Stomach (tissue), 9 donors: Measurements from ENCODE around the gene SFN. TPM values are rescaled to one million over a fixed set of nuclear protein-coding genes. Genes with fewer than 3 reads are reported as not detected.
A peak's percentile ranks its signal among the peaks of the same experiment; 100 is the strongest.
"Not testable (repeated sequence)": the region's sequence is repeated elsewhere in the genome, so short reads cannot be mapped to it uniquely, and the experiment has no call there.

ENCODE experiments used
- DNase-seq, 2 donors: peaks; one replicate each; pipeline versions ENCODE4 v3.0.0 to v3.0.0-alpha.2; 2013 to 2019
- H3K27ac ChIP-seq, 5 donors: fragments of 200-600 bp in 4 of 5; sonication (generic) in 4 of 5; one replicate each; pipeline ENCODE4 v1.5.1; 2013 to 2019; ENCODE audit warnings: mild to moderate bottlenecking in 1 of 5, moderate library complexity in 1 of 5
- H3K27me3 ChIP-seq, 3 donors: fragments of 200-600 bp; sonication (generic); one replicate each; pipeline ENCODE4 v1.5.1; 2017 to 2019; ENCODE audit warnings: mixed run types in 1 of 3
- H3K36me3 ChIP-seq, 4 donors: fragments of 200-600 bp; sonication (generic); 1 replicate in 3 of 4; 2 replicates in 1 of 4; pipeline ENCODE4 v1.5.1; 2016 to 2019
- H3K4me1 ChIP-seq, 4 donors: fragments of 200-600 bp; sonication (generic); one replicate each; pipeline ENCODE4 v1.5.1; 2016 to 2019
- H3K4me3 ChIP-seq, 4 donors: fragments of 200-600 bp; sonication (generic) in 3 of 4; one replicate each; pipeline ENCODE4 v1.5.1; 2016 to 2019; ENCODE audit warnings: mild to moderate bottlenecking in 1 of 4
- H3K9me3 ChIP-seq, 4 donors: fragments of 200-600 bp; sonication (generic); one replicate each; pipeline ENCODE4 v1.5.1; 2016 to 2019
- EP300 ChIP-seq: sonication (generic); formaldehyde crosslinking; IDR thresholded peaks from one replicate; pipeline ENCODE4 v1.6.1; 2017; ENCODE audit warnings: antibody characterized with exemption
- POLR2A ChIP-seq, 4 donors: fragments of 450-650 bp; IDR thresholded peaks; one replicate each; pipeline ENCODE4 v1.6.1; 2016; ENCODE audit warnings: antibody characterized with exemption in 4 of 4, control low read depth in 2 of 4, mild to moderate bottlenecking in 1 of 4, moderate library complexity in 1 of 4
- POLR2AphosphoS5 ChIP-seq, 3 donors: sonication (generic); formaldehyde crosslinking; IDR thresholded peaks; one replicate each; pipeline ENCODE4 v1.6.1; 2016; ENCODE audit warnings: antibody characterized with exemption in 3 of 3
- WGBS, 5 donors: extraction: QIAGEN DNeasy Blood & Tissue Kit in 3 of 5; methylation state at CpG; one replicate each; pipeline versions ENCODE4 v1.1.5 to v1.1.7; 2013 to 2018; 5-methylcytosine and 5-hydroxymethylcytosine counted together
- intact Hi-C: fragments of 100-400 bp; cut with DNase I; formaldehyde crosslinking; loops from one replicate; pipeline ENCODE4 v1.15.1; 2023; ENCODE audit warnings: low total_unique reads
- polyA plus RNA-seq, 3 donors: library from polyadenylated mRNA; stranded (reverse); fragments of 200-250 nt; gene quantifications; one replicate each; pipeline ENCODE4 v1.2.3, GENCODE V29; 2013
- total RNA-seq, 5 donors: library from RNA; depleted of rRNA; stranded (reverse); fragments of >200 nt; gene quantifications; one replicate each; pipeline versions ENCODE4 v1.1.0 to v1.2.3, GENCODE V29; 2014 to 2016
- TF ChIP-seq, protein P1 (sequence below), 7 experiments: fragments of 450-650 bp in 4 of 7; fragments of 200-600 bp in 3 of 7; sonication (generic) in 3 of 7; IDR thresholded peaks; one replicate each; pipeline ENCODE4 v1.5.1; 2016 to 2019; ENCODE audit warnings: antibody characterized with exemption in 7 of 7, control low read depth in 2 of 7, mild to moderate bottlenecking in 1 of 7
- donor health status: healthy with polysubstance abuse.
- donor health status: Bipolar disorder and iron deficiency.
- donor health status: healthy.

Gene SFN
- total and polyA plus RNA-seq, 8 donors, result 17.4 to 410 (median 81.2) TPM

DNA sequence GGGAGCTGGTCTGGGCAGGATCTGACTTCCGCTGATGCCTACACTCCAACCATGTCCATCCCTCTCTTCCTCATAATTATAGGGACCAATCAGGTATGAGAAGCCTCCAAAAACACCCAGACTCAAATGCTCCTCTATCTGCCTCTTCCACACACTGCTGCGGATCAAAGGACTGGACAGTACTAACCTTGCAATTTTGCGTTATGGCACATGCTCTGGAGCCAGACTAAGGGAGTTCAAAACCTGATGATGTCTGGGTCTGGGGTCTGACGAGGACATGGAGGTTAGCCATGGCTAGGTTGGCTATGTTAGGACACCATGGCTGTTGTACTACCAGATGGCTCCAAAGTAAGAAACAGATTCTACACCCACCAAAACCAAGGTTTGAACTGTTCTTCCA is 16.8 kb downstream of the SFN start:
- DNase-seq, result no peak
- peaks cover 0 to 8% (median 3%) of the 10 kb centered on the region in 4 donors for H3K4me1 ChIP-seq
- WGBS, 5 donors, result 92 to 97% (median 95%) methylated on average over 4 of the region's 4 CpGs
- intact Hi-C loops, result loop anchor here (10.0 kb wide), 1 partner anchor 65 kb away; no protein-coding TSS in a partner anchor
- H3K36me3 ChIP-seq, result peaks cover 68 to 91% (median 88%) of the 10 kb centered on the region in 4 donors
- H3K9me3 ChIP-seq, result no peaks in the 10 kb centered on the region
- no peaks in the 10 kb centered on the region for H3K27me3 ChIP-seq
- H3K4me3 ChIP-seq, result no peak overlapping the region
- H3K27ac ChIP-seq, result no peak overlapping the region
- TF ChIP-seq POLR2A (IDR thresholded peaks at IDR 0.05) (no peak), POLR2AphosphoS5 (IDR thresholded peaks at IDR 0.05) (no peak), EP300 (no peak)
- TF ChIP-seq, protein P1, sequence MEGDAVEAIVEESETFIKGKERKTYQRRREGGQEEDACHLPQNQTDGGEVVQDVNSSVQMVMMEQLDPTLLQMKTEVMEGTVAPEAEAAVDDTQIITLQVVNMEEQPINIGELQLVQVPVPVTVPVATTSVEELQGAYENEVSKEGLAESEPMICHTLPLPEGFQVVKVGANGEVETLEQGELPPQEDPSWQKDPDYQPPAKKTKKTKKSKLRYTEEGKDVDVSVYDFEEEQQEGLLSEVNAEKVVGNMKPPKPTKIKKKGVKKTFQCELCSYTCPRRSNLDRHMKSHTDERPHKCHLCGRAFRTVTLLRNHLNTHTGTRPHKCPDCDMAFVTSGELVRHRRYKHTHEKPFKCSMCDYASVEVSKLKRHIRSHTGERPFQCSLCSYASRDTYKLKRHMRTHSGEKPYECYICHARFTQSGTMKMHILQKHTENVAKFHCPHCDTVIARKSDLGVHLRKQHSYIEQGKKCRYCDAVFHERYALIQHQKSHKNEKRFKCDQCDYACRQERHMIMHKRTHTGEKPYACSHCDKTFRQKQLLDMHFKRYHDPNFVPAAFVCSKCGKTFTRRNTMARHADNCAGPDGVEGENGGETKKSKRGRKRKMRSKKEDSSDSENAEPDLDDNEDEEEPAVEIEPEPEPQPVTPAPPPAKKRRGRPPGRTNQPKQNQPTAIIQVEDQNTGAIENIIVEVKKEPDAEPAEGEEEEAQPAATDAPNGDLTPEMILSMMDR (IDR thresholded peaks at IDR 0.05), result no peak

- intact Hi-C loops, DNase-seq, H3K9me3 ChIP-seq, H3K27me3 ChIP-seq, H3K27ac ChIP-seq, H3K4me3 ChIP-seq, H3K4me1 ChIP-seq: not testable (repeated sequence)
- H3K36me3 ChIP-seq, result peaks cover 83 to 98% (median 96%) of the 10 kb centered on the region in 4 donors
- 79 to 84% (median 81%) methylated on average over 6 of the region's 6 CpGs for WGBS, 5 donors
These were observed 18.7 kb downstream of the SFN start for GRCh38 chr1:26881611-26882010.

- peaks cover 85 to 99% (median 99%) of the 10 kb centered on the region in 4 donors for H3K36me3 ChIP-seq
- H3K9me3 ChIP-seq, result no peaks in the 10 kb centered on the region
- TF ChIP-seq, protein P1 (IDR thresholded peaks at IDR 0.05), result no peak
- TF ChIP-seq POLR2AphosphoS5 (IDR thresholded peaks at IDR 0.05) (no peak), EP300 (no peak)
- intact Hi-C loops, result no loop called here
- DNase-seq, result no peak
- WGBS, 5 donors, result 81 to 90% (median 88%) methylated on average over 5 of the region's 5 CpGs
- H3K27me3 ChIP-seq, result no peaks in the 10 kb centered on the region
- H3K27ac ChIP-seq, result no peak overlapping the region
- peaks cover 0 to 13% (median 2%) of the 10 kb centered on the region in 4 donors for H3K4me1 ChIP-seq
- no peak overlapping the region for H3K4me3 ChIP-seq
These were observed 19.9 kb downstream of the SFN start for GRCh38 chr1:26882696-26883463.

DNA sequence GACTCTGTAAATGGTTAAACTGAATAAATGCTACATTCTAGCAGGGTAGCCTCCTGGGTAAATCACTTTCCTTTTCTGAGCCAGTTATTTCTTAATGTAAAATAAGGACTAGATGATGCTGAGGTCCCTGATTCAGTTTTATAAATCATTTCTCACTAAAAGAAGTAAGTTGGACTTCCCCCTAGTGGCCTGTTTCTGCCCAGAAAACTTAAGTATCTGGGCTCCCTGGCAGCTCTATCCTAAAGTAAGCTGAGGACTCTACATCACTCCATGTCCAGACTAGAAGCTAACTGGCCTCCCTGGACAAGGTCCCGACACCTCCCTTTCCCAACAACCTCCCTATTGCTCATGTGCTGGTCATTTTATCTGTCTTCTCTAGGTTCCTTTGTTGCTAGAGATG is 24.2 kb downstream of the SFN start:
- TF ChIP-seq POLR2A (IDR thresholded peaks at IDR 0.05) (no peak), EP300 (no peak), POLR2AphosphoS5 (IDR thresholded peaks at IDR 0.05) (no peak)
- TF ChIP-seq, protein P1 (IDR thresholded peaks at IDR 0.05), result peak in 3 of 7 experiments; percentile 13 to 37 (median 32)
- WGBS, 5 donors, result 28 to 86% (median 59%) methylated on average over 1 of the region's 1 CpG
- Histone ChIP-seq H3K4me3 (no peak overlapping the region), H3K36me3 (peaks cover 63 to 78% (median 75%) of the 10 kb centered on the region in 4 donors), H3K27me3 (no peaks in the 10 kb centered on the region), H3K9me3 (no peaks in the 10 kb centered on the region), H3K4me1 (peaks cover 20 to 36% (median 29%) of the 10 kb centered on the region in 4 donors), H3K27ac (no peak overlapping the region)
- intact Hi-C loops, result no loop called here
- peak in 1 of 2 donors; percentile 57 for DNase-seq

- DNase-seq, result no peak
- H3K27ac ChIP-seq, result peak overlapping the region in 1 of 5 donors; percentile 9
- no peaks in the 10 kb centered on the region for H3K9me3 ChIP-seq
- 77 to 94% (median 88%) methylated on average over 1 of the region's 1 CpG for WGBS, 5 donors
- intact Hi-C loops, result no loop called here
- no peak overlapping the region for H3K4me3 ChIP-seq
- peaks cover 20 to 36% (median 29%) of the 10 kb centered on the region in 4 donors for H3K4me1 ChIP-seq
- peaks cover 63 to 78% (median 75%) of the 10 kb centered on the region in 4 donors for H3K36me3 ChIP-seq
- TF ChIP-seq POLR2AphosphoS5 (IDR thresholded peaks at IDR 0.05) (no peak), EP300 (no peak), POLR2A (IDR thresholded peaks at IDR 0.05) (no peak)
- TF ChIP-seq, protein P1 (IDR thresholded peaks at IDR 0.05), result no peak
- no peaks in the 10 kb centered on the region for H3K27me3 ChIP-seq
These were observed 25.3 kb downstream of the SFN start for GRCh38 chr1:26888231-26888630.
